GM19372 (cell line): ENCODE results near the gene PLXDC1.

Source experiments
- ATAC-seq: cut with Tn5 transposase; IDR thresholded peaks from one replicate; pipeline ENCODE4 v1.9.1; 2021; ENCODE audit warnings: mild to moderate bottlenecking, low read depth, moderate library complexity; ENCODE audit not compliant: unreplicated experiment

The PLXDC1 gene

DNA sequence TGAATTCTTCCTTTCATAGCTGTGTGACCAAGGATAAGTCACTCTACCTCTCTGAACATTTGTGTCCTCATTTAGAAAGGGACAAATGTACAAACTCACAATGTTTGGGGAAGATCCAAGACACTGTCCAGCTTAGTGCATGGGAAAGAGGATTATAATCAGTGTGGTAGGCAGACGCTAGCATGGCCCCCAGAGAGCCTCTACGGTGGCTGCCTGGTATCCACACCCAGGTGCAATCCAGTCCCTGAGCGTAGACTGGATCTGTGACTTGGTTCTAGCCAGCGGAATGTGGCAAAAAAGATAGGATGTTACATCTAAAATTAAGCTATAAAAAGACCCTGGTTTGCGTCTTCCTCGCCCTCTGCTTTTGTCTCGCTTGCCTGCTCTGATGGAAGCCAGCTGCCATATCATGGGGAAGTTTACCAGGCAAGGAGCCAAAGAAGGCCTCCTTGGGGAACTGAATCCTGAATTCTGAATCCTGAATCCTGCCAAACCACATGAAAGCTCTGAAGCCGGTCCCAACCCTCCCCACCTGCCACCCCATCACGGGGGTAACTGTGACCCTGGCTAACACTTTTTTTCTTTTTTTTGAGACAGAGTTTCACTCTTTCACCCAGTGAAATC is 51.7 kb downstream of the PLXDC1 start:
- ATAC-seq = no peak

DNA sequence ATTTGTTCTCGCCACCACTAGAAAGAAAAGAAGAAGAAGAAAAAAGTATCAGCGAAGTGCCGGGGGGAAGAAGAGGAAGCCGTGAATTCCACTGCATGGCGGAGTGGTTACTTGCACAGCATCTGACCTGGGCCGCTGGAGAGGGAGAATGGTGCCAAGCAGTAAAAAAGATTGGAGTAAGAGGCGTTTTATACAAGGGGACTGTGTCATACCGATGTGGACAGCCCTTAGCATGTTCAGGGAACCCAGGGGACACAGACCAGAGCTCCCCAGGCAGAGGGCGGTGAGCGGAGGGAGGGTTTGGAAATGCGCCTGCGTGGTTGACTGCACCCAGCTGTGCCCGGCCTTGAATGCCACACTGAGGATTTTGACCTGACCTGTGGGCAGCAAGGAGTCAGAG is 52.8 kb downstream of the PLXDC1 start:
- ATAC-seq = no peak

DNA sequence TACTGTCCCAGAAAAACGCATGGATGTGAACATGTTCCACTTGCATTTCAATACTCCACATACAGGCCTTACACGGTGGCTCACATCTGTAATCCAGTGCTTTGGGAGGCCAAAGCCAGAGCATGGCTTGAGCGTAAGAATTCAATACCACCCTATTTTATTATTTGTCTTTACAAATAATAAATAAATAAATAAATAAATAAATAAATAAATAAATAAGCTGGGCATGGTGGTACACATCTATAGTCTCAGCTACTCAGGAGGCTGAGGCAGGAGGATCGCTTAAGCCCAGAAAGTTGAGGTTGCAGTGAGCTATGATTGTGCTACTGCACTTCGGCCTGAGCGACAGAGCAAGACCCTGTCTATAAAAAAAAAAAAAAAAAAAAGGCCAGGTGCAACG is 53.9 kb downstream of the PLXDC1 start:
- no peak for ATAC-seq

DNA sequence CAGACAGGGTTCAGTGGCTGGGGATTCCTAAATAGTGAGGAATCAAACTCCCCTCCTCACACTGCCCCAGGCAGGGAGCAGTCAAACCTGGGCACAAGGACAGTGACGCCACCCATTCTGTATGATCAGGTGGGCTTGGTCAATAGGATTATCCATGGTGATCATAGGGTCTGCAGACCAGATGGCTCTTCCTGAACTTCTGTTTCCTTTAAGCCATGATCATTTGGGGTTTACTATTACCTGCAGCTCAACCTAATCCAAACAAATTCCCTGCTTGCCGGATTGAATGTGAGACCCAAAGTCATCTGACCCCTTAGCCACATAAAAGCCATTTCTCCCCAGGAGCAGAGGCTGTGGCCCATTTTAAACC is 54.3 kb downstream of the PLXDC1 start:
- ATAC-seq = no peak

DNA sequence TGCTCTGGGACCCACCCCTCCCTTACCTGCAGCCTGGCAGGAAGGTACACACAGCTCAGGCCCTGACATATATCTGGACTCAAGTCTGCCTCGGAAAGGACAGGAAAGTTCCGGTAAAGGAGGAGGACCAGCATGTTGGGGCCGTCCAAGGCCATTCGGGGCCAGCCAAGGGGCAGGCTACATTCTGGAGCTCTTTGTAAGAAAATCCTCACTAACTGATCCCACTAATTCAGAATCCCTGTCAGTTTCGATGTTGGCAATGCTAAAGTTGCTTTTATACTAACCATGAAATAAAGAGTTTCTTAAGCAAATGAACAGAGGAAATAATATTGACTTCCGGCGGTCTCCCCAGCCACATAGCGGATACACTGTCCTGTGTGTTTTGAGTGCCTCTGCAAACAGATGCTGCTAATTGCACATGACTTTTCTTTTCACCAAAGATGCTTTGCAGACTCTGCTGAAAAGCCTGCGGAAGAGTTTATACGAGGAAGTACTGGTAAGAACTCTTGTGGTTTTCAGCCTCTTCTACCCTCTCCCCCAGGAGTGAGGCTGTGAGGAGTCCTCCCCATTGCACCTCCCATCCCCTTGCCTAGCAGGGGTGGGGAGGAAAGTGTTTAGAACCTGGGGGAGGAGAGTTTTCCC is 54.8 kb downstream of the PLXDC1 start:
- no peak for ATAC-seq

DNA sequence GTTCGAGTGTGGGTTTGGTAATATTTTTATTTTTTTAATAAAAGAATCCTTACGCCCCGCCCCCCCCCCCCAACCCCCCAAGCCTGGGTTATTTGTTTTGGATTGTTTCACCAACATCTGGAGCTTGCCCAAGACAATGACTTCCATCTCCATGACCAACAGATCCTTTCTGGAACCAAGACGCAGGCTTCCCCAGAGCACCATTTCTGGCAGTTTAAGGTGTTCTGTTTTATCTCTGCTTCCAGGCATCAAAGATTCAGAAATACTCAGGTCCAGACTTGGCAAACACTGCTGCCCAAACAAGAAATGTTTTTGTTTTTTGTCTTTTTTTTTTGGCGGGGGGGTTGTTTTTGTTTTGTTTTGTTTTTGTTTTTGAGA is 56.1 kb downstream of the PLXDC1 start:
- no peak for ATAC-seq

DNA sequence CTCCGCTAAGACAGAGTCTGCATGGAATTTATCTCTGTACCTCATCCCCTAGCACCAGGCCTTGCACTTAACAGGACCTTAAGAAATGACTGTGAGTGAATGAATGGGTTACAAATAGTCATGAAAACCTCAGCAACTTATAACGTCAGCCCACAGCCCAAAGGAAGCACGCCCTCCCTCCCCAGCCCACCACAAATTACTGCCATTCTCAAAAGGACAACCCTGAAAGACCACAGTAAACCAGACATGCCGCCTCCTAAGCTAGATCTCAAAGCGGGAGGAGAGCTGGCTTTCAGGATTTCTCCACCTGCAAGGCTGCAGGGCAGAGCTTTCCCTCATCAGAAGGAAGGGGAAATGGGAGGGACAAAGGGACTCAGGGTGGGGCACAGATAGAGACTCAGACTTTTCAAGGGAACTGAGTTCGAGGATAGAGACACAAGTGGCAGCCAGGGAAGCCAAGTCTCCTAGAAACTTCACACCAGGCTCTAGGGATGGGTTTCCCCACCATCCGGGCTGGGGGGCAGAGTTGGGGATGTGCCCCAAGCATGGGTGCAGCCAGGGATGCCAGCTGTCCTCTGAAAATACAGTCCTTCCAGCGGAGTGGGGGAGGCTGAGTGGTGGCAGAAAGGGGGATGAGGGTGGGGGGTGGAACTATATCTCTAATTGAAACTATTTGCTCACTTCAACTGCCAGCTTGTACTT is 56.7 kb downstream of the PLXDC1 start:
- no peak for ATAC-seq

DNA sequence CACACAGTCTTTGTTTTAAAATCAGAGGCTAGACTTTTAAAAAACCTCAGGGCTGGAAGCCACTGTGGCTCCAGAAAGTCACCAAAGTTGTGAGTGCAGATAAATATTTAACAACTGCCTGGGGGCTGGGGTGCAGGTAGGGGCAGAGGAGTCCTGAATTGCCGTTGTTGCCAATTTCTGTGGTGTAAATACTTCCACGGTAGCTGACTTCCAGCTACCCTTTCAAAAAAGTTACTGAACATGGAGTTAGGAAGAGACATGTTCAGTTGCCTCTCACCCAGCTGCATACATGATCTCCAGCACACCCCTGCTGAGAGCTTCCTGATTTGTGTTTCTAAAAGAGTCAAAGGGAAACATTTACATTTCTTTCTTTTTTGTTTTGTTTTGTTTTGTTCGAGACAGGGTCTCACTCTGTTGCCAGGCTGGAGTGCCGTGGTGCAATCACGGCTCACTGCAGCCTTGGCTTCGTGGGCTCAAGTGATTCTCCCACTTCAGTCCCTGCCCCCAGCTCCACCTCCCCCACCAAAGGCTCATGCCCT is 58.7 kb downstream of the PLXDC1 start:
- ATAC-seq = no peak

DNA sequence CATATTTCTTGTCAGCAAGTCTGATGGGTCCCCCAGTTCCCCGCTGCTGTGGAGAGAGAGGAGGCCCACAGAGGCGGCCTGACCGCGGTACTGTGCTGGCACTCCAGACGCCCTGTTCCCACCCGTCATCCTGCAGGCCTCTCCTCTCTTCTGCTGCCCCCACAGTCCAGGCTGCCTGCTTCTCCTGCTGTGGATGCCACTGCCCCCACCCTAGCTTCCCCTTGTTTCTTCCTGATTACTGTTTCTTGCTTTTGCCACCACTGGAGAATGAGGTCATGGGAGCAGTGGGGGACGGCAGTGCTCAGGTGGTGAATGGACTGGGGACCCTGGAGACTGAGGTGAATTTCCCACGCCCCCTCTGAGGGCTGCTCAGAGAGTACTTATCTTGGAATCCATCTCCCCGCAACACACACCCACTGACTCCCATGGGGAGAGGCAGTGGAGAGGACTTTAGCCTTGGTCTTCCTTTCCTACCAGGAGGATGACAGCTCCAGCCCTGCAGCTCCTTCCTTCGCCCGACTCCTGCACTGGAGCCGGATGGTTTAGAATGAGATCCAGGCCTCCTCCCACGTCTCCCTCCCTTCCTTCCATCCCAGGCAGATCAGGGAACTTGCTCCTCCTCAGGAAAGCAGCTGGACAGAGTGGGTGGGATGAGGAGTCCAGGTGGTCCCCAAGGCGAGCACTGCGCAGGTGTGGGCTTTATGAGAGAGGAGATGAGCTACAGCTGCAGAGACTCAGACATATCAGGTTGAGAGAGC is 60.4 kb downstream of the PLXDC1 start:
- no peak for ATAC-seq

DNA sequence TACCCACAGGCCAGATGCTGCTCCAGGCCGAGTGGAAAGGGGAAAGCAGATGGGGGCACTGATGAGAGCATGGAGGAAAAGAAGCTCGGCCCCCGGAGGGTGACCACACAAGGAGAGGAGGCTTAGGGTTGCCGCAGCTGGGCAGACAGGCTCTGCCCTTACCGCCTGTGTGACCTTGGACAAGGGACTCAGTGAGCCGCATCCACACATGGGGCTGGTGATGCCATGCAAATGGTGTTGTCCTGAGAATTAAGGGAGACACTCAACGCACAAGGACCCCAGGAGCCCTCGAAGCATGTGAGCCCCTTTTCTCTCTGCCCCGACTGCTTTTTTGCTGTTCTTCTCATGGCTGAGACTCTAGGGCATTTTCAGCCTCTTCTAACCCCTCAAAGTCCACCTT is 61.0 kb downstream of the PLXDC1 start:
- no peak for ATAC-seq

DNA sequence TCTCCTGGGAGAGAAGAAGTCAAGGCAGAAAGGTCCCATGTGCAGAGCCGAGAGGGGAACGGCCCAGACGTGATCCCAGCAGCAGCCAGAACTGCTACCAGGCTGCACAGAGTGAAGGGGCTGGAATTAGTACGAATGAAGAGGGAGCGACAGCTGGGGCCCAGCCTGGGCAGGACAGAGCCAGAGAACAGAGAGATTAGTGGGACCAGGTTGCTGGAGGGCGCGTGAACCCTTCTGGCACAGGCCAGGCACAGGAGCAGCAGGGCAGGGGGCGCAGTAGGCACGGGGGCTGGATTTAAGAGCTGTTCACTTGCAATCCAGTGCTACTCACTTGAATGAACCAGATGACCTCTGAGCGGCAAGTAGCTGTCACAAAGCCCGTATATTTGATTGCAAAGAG is 66.9 kb downstream of the PLXDC1 start:
- ATAC-seq = no peak

DNA sequence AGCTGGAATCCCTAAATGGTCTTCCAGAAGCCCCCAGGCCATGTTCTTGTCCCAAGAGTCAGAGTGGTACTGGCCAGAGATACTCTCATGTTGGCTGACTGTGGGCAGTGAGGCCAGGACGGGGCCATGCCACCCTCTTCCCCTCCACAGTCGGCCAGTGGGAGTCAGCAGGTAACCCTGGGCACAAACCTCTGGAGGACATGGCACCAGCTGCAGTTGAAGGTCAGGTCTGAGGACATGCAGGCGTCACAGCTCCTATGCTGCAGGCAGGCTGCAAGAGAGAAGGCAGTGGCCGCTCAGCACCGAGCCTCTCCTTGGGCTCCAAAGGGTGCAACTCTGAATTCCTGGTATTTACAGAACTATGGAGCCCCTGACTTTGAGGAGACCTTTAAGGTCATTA is 68.2 kb downstream of the PLXDC1 start:
- no peak for ATAC-seq

DNA sequence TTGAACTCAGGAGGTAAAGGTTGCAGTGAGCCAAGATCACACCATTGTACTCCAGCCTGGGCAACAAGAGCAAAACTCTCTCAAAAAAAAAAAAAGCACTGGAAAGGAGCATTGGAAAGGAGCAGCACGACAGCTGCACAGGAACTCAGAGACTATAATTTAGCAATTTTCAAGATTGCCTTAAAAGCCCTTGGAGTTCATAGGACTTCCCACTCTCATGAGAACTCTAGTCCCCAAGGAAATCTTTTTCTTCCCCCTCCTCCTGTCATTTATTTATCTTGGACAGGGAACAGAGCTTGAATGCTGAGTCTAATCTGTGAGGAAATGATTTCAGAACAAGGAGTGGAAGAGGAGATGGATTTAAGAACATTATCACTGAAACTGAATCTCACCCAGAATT is 69.0 kb downstream of the PLXDC1 start:
- no peak for ATAC-seq

DNA sequence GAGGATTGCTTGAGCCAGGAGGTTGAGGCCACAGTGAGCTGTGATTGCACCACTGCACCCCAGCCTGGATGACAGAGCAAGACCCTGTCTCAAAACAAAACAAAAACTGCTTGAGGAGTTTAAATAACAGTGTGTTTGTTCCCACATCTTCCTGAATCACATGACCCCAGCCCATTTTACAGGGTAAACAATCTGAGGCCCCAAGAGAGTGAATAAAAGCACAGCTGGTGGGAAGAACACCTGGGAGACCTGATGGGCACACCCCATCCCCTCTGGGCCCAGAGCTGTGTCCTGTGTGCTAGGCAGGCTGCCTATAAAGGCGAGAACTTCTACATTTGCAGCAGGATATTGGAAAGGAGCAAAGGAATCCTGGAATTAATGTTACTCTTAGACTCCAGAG is 69.6 kb downstream of the PLXDC1 start:
- ATAC-seq = no peak

DNA sequence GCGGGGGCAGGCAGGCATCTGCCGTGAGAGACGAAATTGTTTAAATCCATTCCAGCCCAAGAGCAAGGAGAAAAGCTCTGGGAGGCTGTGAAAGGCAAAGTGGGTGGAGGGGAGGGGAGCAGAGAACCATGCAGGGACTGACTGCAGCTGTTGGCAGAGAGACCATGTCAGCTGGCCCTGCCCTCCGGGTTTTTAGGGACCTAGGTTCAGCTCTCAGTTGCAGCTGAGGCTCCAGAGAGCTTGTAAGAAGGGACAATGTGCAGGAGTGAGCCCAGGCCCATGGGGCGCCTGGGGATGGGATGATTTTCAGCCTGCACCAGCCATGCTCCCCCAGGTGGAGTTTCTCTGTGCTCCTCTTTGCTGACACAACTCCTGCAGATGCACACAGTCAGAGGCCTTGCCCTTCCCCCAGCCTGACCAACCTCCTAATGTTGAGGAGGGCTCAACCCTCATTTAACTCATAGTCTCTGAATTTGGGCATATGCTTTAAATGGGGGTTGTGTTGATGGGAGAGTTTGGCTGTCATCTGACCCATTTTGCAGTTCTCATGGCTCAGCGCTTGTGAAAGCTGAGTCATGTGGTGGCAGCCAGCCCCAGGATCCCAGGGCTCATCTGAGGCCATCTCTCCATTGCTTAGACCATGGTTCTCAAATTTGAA is 70.9 kb downstream of the PLXDC1 start:
- no peak for ATAC-seq

DNA sequence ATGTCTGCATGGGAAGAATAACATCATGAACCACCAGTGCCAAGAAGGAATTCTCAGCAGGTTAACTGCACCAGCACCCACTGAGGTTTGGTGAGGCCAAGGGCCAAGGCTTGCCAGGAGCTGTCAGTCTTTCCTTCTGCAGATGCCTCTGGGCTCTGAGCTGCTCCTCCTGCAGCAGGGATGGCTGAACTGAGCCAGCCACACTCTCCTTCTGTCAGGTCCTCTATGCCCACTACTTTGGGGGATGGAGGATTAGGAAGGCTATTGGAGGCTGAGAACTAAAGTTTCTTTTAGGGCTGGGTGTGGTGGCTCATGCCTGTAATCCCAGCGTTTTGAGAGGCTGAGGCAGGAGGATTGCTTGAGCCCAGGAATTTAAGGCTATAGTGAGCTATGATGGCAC is 71.6 kb downstream of the PLXDC1 start:
- ATAC-seq = no peak

DNA sequence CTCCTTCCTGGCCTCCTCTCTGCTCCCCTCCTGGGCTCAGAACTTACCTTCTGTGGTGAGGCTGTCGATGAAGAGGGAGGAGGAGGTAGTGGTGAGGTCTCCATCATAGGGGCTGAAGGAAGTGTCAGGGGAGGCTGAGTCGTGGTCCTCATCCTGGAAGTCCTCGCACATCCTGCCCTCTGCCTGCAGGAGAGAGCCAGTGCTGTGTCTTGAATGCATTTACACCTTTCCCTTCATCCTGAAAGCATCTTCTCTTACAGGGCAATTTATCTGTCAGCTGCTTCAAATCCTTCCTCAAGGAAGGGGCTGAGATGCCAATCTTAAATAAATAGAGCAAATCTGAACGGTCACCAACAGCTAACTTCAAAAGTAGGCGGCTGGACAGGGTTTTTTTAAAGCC is 73.6 kb downstream of the PLXDC1 start:
- ATAC-seq = no peak

DNA sequence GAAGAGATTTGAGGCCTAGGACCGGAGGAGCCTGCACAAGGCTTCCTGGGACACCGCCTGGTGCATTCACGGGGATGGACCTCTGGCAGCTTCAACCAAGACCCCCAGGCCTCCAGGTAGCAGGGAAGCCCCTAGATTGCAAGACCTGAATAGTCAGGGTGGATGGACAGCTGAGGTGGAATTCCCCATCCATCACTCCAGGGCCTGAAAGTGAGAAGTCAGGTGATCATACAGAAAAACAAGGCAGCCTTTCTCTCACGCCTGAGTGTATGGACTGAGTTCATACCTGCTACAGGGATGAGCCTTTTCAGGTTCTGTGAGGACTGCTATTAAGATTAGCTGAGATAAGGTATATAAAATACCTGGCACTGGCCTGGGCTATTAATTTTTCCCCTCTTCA is 74.2 kb downstream of the PLXDC1 start:
- ATAC-seq = no peak

DNA sequence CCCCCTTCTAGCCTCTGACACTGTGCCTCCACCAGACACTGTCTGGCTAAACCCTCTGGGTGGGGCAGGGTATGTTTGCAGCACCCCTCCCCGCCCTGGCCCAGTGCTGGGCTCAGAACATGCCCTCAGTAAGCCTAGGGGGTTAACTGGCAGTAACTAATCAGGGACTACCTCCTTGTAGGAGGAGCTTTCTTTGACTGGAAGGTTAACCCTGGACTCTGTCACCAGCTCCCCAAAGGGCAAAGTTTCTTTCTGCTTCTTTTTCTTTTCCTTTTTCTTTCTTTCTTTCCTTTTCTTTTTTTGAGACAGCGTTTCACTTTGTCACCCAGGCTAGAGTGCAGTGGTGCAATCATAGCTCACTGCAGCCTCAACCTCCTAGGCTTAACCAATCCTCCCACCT is 76.8 kb downstream of the PLXDC1 start:
- ATAC-seq = no peak

DNA sequence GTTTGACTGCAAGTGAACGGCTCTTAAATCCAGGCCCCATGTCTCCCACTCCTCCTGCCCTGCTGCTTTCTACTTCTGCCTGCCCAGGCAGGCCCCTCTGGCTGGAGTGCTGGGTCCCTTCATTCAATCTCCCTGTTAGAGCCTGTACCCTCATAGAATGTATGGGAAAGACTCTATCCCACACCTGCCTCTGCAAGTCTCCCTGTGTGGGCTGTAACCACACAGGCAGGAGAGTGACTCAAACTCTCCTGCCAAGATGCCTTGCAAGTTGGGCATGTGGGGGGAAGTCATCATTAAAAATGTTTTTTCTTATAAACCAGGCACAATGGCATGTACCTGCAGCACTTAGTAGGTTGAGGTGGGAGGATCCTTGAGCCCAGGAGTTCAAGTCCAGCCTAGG is 77.5 kb downstream of the PLXDC1 start:
- no peak for ATAC-seq

DNA sequence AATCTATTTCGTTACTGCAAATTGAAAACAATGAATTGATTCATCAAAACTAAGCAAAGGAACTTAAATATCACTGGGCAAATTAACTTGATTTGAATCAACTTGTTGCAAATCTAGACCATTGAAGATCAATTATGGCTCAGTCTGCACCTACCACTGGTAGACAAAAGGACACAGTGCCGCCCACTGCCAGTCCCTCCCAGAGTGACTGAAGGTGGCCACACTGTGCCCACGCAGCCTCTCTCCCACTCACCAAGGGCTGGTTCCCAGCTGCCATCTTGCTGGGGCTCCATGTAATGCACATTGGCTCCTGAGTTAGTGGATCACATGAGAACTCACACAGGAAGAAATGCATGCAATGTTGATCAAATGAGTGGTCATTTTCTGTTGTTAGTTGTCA is 78.1 kb downstream of the PLXDC1 start:
- no peak for ATAC-seq
